ENCODE data around the gene MAP4K2.

MAP4K2 gene

GRCh38 chr11:64735725-64736259 lies 67.2 kb downstream of the MAP4K2 start:
- DNase-seq: no peak
